NCI-H1694 treated with DMSO at 0.1 percent for 48 hours (cell line): Measurements from ENCODE around the gene TMEM141.
A peak's percentile ranks its signal among the peaks of the same experiment; 100 is the strongest.
"Not testable (repeated sequence)": the region's sequence is repeated elsewhere in the genome, so short reads cannot be mapped to it uniquely, and the experiment has no call there.

Source experiments
- DNase-seq: peaks from one replicate; lab custom pipeline; 2025; lab: John Stamatoyannopoulos, UW

Gene TMEM141

GRCh38 chr9:136833381-136834048 is 42.4 kb downstream of the TMEM141 start:
- DNase-seq, result not testable (repeated sequence)

GRCh38 chr9:136835162-136835931 is 44.2 kb downstream of the TMEM141 start:
- DNase-seq, result no peak

DNA sequence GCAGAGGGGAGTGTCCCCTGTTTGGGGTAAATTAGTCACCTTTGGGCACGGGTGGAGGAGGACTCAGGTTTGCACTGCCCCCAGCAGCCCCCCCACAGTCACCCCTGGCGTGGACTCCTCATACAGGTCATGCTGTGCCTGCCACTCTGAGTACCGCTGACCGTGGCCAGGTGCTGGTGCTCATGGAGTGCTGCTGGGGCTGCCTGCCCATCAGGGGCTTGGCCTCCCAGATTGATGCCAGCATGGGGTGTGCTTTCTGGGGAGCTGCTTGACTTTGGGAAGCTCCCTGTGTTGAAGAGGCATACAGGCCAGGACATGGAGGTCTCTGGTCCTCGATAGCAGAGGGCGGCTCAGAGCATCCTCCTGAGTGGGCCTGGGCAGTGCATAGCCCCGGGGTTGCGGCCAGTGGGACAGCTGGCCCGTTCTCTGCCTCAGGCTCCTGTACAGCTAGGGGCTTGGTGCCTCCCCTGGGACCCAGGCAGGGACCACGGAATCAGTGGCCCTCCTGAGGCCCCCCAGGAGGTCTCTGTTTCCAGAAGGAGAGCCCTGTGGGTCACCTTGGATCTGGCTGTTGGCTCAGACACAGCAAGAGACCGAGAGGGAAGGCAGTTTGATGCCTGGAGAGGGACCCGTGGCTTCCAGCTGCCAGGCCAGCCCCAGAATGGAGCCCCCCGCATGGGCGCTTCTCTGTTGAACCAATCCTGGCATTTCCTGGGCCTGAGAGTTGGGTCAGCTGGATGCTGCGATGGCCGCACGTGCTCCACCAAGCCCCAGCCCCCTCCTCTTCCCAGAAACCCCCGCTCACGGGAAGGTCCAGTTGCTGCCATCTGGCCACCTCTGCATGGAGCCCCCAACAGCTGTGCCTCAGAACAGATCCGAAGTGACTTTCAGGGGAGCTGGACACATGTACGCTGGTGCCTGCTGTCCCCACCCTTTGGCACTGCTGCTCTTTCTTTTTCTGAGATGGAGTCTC is 45.1 kb downstream of the TMEM141 start:
- no peak for DNase-seq

DNA sequence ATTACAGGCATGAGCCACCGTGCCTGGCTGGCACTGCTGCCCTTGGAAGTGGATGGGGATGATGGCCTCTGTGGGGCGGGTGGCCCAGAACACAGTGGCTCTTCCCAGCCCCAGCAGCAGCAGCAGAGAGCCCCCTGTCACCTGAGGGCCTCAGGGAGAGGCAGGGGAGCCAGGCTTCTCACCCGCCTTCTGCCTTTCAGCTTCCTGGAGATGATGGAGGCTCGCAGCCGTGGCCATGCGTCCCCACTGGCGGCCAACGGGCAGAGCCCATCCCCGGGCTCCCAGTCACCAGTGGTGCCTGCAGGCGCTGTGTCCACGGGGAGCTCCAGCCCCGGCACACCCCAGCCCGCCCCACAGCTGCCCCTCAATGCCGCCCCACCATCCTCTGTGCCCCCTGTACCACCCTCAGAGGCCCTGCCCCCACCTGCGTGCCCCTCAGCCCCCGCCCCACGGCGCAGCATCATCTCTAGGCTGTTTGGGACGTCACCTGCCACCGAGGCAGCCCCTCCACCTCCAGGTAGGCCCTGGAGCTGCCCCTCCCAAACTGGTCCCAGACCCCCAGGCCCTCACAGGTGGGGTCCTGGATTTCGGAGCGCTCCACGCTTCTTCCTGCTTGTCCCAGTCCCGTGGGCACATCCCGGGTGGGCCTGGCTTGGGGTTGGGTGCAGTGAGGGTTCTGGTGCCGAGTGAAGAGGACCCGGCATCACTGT is 46.2 kb downstream of the TMEM141 start:
- no peak for DNase-seq

DNA sequence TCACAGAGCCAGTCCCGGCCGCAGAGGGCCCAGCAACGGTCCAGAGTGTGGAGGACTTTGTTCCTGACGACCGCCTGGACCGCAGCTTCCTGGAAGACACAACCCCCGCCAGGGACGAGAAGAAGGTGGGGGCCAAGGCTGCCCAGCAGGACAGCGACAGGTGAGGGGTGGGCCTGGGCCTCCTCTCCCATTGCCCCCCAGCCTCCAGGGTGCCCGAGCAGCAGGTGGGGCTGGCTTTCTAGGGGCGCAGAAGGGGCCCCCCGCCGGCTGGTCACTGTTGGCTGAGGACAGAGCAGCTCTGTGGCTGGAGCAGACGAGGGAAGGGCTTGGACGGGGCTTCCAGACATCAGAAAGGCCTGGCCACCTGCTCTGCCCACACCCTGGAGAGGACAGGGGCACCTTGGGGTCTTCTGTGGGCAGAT is 46.7 kb downstream of the TMEM141 start:
- not testable (repeated sequence) for DNase-seq

- DNase-seq, result no peak
Measured at GRCh38 chr9:136838314-136839228, 47.4 kb downstream of the TMEM141 start.

DNA sequence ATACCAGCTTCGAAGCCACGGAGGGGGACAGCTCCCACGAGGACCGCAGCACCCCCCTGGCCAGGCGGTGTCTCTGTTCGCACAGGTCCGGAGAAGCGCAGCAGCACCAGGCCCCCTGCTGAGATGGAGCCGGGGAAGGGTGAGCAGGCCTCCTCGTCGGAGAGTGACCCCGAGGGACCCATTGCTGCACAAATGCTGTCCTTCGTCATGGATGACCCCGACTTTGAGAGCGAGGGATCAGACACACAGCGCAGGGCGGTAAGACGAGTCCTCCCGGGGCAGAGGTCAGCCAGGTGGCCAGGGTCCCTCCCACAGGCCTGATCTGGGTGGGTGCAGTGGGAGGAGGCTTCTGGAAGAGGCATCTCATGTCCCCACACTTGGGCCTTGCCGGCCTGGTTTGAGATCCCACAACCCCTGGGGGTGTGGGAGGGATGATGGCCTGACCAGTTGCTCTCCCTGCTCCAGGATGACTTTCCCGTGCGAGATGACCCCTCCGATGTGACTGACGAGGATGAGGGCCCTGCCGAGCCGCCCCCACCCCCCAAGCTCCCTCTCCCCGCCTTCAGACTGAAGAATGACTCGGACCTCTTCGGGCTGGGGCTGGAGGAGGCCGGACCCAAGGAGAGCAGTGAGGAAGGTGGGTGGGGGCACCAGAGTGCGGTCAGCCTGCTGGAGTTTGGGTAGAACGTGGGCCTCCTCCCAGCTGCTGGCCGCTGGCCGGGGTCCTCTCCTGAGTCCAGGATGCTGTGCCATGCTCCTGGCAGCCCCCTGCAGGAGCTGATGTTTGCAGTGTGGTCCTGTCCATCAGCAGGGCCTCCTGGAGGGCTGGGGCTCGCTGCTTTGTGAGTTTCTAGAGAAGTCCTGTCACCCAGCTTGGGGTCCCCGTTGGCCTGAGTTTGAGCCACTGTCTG is 48.3 kb downstream of the TMEM141 start:
- DNase-seq, result no peak

- no peak for DNase-seq
Measured at GRCh38 chr9:136840140-136840876, 49.2 kb downstream of the TMEM141 start.

GRCh38 chr9:136840877-136841645 is 49.9 kb downstream of the TMEM141 start:
- DNase-seq, result peak; percentile 59

DNA sequence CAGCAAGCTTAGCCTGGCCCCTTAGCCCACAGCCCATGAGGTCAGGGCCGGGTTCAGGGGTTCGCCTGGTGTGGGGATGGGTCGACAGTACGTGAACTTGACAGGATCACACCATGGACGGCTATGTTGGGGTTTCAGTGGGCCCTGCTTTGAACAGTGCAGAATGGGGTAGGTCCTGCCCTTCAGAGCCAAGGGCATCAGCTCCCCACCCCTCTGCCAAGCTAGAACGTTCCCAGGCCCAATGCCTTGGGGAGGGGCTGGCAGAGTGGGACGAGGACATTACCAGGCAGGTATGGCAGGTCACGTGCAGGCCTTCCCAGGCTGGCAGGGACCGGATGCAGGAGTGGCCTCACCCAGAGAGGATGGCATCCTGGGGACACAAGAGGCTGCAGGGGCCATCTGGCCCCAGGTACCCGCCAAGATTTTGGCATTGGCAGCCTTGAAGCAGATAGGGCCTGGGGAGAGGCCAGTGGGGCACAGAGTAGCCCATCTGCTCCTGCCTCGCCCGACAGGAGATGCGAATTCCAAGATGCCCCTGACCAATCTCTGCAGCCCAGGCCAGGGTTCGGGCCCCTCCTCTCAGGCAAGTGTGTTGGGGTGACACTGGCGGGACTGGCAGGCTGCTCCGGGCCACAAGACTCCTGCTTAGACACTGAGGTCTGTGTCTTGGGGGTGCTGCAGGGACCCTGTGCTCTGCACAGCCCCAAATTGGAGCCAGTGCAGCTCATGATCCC is 50.7 kb downstream of the TMEM141 start:
- peak; percentile 37 for DNase-seq

DNA sequence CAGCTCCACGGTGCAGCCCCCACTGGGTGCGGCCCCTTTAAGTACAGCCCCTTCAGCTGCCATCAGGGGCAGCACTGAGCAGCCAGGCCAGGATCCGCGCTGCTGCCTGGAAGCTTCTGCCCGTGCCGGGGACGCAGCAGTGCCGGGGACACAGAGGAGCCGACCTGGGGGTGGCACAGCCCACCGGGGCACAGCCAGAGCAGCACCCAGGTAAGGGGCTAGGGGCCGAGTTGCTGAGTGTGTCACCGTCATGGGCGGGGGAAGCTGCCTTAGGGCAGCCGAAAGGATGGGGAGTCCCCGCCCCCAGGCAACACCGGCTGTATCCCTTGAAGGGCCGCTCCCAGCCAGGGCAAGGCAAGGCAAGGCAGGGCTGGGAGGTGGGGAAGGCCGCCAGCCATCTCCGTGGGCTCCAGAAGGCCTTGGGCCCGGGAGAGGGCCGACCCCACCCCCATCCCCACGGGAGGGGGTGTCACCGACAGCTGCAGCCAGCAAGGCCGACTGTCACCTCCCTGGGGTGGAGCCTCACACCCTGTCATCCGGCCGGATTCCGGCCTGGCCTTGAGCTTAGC is 51.3 kb downstream of the TMEM141 start, which contains the start of gene AJM1:
Gene AJM1 (plus strand): TSS at position 99 of the 569 bp plus-strand sequence. CDS start 1,937 bp downstream, outside the sequence.
- peak; percentile 57 for DNase-seq
